Keratinocyte (primary cell): Measurements from ENCODE around the gene ZBTB20. TPM values are rescaled to one million over a fixed set of nuclear protein-coding genes. Genes with fewer than 3 reads are reported as not detected.
A peak's percentile ranks its signal among the peaks of the same experiment; 100 is the strongest.

Experiments
- DNase-seq: peaks from one replicate; pipeline ENCODE4 v3.0.0-alpha.2; 2011; ENCODE audit warnings: low read depth, missing footprints, low spot score
- FAIRE-seq: peaks from 2 replicates; lab custom pipeline; 2011; peaks lifted over from hg19 to GRCh38; lab: Jason Lieb, UNC
- H2AFZ ChIP-seq: 2 replicates; pipeline ENCODE4 v1.6.0; 2012; ENCODE audit warnings: low read length, control low read depth, inconsistent platforms; ENCODE audit not compliant: control insufficient read depth
- H3K27ac ChIP-seq: 2 replicates; pipeline ENCODE4 v1.5.1; 2011; ENCODE audit warnings: low read length; ENCODE audit not compliant: control insufficient read depth, insufficient read depth
- H3K27me3 ChIP-seq: 3 replicates; pipeline ENCODE4 v1.6.0; 2011; ENCODE audit warnings: low read length; ENCODE audit not compliant: control insufficient read depth, insufficient read depth; ENCODE audit errors: extremely low read depth
- H3K36me3 ChIP-seq, 2 experiments: 2 replicates in 1 of 2; 3 replicates in 1 of 2; pipeline ENCODE4 v1.5.1; 2011; ENCODE audit warnings: low read length in 2 of 2, mild to moderate bottlenecking in 1 of 2; ENCODE audit not compliant: control insufficient read depth in 2 of 2, insufficient read depth in 2 of 2; ENCODE audit errors: extremely low read depth in 1 of 2
- H3K4me1 ChIP-seq: 3 replicates; pipeline ENCODE4 v1.5.1; 2011; ENCODE audit warnings: low read length; ENCODE audit not compliant: control insufficient read depth, insufficient read depth; ENCODE audit errors: extremely low read depth
- H3K4me2 ChIP-seq: 3 replicates; pipeline ENCODE4 v1.6.0; 2011; ENCODE audit warnings: low read depth, low read length; ENCODE audit not compliant: control insufficient read depth, insufficient read depth; ENCODE audit errors: extremely low read depth
- H3K4me3 ChIP-seq, 3 experiments: fragments of 200-600 bp in 1 of 3; sonication (generic) in 1 of 3; 2 replicates in 2 of 3; 3 replicates in 1 of 3; pipeline ENCODE4 v1.5.1; 2011 to 2016; ENCODE audit warnings: low read length in 3 of 3, mild to moderate bottlenecking in 3 of 3, control low read depth in 2 of 3, inconsistent platforms in 1 of 3, low read depth in 1 of 3, mixed read lengths in 1 of 3, mixed run types in 1 of 3, moderate library complexity in 1 of 3; ENCODE audit not compliant: control insufficient read depth in 2 of 3, insufficient read depth in 2 of 3; ENCODE audit errors: extremely low read depth in 1 of 3
- H3K79me2 ChIP-seq: 2 replicates; pipeline ENCODE4 v1.6.0; 2012; ENCODE audit warnings: low read length; ENCODE audit not compliant: control insufficient read depth, insufficient read depth
- H3K9ac ChIP-seq: 3 replicates; pipeline ENCODE4 v1.6.0; 2011; ENCODE audit warnings: low read length; ENCODE audit not compliant: control insufficient read depth, insufficient read depth; ENCODE audit errors: extremely low read depth
- H3K9me1 ChIP-seq: 3 replicates; pipeline ENCODE4 v1.6.0; 2011; ENCODE audit warnings: low read length; ENCODE audit not compliant: control insufficient read depth, insufficient read depth; ENCODE audit errors: extremely low read depth
- H3K9me3 ChIP-seq: 2 replicates; pipeline ENCODE4 v1.5.1; 2012; ENCODE audit warnings: low read depth, low read length; ENCODE audit not compliant: control insufficient read depth
- H4K20me1 ChIP-seq: 3 replicates; pipeline ENCODE4 v1.6.0; 2011; ENCODE audit warnings: low read length; ENCODE audit not compliant: control insufficient read depth, insufficient read depth; ENCODE audit errors: extremely low read depth
- CTCF ChIP-seq, 3 experiments: IDR thresholded peaks in 1 of 3; conservative IDR thresholded peaks in 1 of 3; optimal IDR thresholded peaks in 1 of 3; 2 replicates in 2 of 3; 3 replicates in 1 of 3; pipeline versions ENCODE3 to v1.5.1; 2011; ENCODE audit warnings: low read length in 3 of 3, mild to moderate bottlenecking in 3 of 3, moderate library complexity in 2 of 3, control low read depth in 1 of 3, inconsistent platforms in 1 of 3; ENCODE audit not compliant: insufficient read depth in 2 of 3; ENCODE audit errors: extremely low read depth in 1 of 3
- EZH2 ChIP-seq: IDR thresholded peaks from one replicate; pipeline ENCODE4 v1.6.1; 2012; ENCODE audit warnings: inconsistent platforms, mild to moderate bottlenecking, low read length, moderate library complexity
- dilution Hi-C: fragments of 300-500 bp; cut with MboI; formaldehyde crosslinking; loops from one replicate; pipeline ENCODE4 v1.7.0; 2020; ENCODE audit warnings: low sequenced_read_pairs; ENCODE audit not compliant: extremely low pct_ligation_motif_present
- polyA plus RNA-seq, 5 experiments: library from polyadenylated mRNA; depleted of rRNA in 3 of 5; stranded (reverse) in 3 of 5; stranded (forward) in 1 of 5; unstranded in 1 of 5; fragments of >200 nt; gene quantifications; 1 replicate in 1 of 5; 2 replicates in 3 of 5; 3 replicates in 1 of 5; pipeline versions ENCODE4 v1.2.1 to v1.2.3, GENCODE V29; 2011 to 2012; ENCODE audit warnings: missing spikeins in 2 of 5, low read depth in 1 of 5, low replicate concordance in 1 of 5

ZBTB20 gene
- polyA plus RNA-seq, 1 donor (not counting 4 experiments of a cell fraction or from before 2014, with no cell fraction given): 0.52 TPM

DNA sequence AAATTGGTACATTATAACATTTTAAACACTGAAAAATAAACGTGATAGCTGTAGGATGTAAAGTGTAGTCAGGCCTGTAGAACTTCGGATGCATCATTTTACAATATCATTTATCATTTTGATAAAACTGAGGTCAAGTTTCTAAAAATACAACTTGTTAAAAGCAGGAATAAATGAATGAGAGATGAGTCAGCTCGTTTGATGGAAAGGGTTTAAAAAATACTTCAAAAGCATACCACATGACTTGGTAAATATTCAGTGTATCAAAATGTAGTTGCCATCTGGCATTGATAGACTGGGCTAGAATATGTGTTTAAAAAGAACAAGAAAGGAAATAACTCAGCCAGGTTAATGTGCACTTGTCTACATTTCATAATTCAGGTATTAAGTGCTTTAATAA lies 496.3 kb downstream of the ZBTB20 start:
- Histone ChIP-seq H3K36me3 (no peaks in the 10 kb centered on the region), H3K4me1 (peaks cover 23% of the 10 kb centered on the region), H3K27ac (peak overlapping the region; percentile 5), H3K4me2 (peak overlapping the region; percentile 13), H3K27me3 (no peaks in the 10 kb centered on the region), H3K4me3 (no peak overlapping the region), H3K9me1 (no peaks in the 10 kb centered on the region), H2AFZ (peak overlapping the region; percentile 16), H4K20me1 (no peaks in the 10 kb centered on the region), H3K9me3 (no peaks in the 10 kb centered on the region), H3K9ac (no peak overlapping the region), H3K79me2 (no peaks in the 10 kb centered on the region)
- FAIRE-seq: peak; percentile 52
- DNase-seq: peak; percentile 28
- dilution Hi-C loops: no loop called here
- TF ChIP-seq CTCF (optimal IDR thresholded peaks at IDR 0.05 in 1 of 3, IDR thresholded peaks at IDR 0.05 in 1 of 3, conservative IDR thresholded peaks at IDR 0.05 in 1 of 3; ENCODE audit: extremely low read depth in 1 of 3, insufficient read depth in 2 of 3, low read length in 3 of 3): no peak
- TF ChIP-seq EZH2: no peak

DNA sequence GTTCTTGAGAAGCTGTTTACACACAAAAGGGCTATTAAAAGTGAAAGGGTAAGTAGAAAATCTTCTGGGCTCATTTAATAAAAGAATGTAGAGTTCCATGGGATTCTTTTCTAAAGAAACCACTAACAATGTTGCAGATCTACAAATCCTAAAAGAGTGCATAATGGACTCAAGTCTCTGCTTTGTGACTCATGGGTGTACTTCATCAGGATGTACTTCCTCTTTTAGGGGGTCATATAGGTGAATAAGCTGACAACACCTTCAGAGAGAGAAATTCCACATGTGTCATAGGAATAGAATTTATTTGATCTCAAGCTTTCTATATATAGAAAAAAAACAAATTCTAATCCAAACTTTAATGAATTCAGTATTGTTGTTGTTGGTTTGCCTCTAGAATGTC lies 497.8 kb downstream of the ZBTB20 start:
- Histone ChIP-seq H4K20me1 (no peaks in the 10 kb centered on the region), H3K4me3 (no peak overlapping the region), H3K36me3 (no peaks in the 10 kb centered on the region), H3K9ac (no peak overlapping the region), H3K9me1 (no peaks in the 10 kb centered on the region), H3K4me1 (peaks cover 33% of the 10 kb centered on the region), H3K27me3 (no peaks in the 10 kb centered on the region), H3K4me2 (peak overlapping the region; percentile 59), H3K79me2 (no peaks in the 10 kb centered on the region), H2AFZ (peak overlapping the region; percentile 59), H3K9me3 (no peaks in the 10 kb centered on the region), H3K27ac (peak overlapping the region; percentile 47)
- FAIRE-seq: peak; percentile 85
- DNase-seq: peak; percentile 61
- no peak for TF ChIP-seq CTCF (optimal IDR thresholded peaks at IDR 0.05 in 1 of 3, IDR thresholded peaks at IDR 0.05 in 1 of 3, conservative IDR thresholded peaks at IDR 0.05 in 1 of 3; ENCODE audit: extremely low read depth in 1 of 3, insufficient read depth in 2 of 3, low read length in 3 of 3)
- TF ChIP-seq EZH2: no peak
- dilution Hi-C loops: no loop called here
